OCI-LY3 (cell line): ENCODE data around the gene OSBPL6.
"Not testable (repeated sequence)": the region's sequence is repeated elsewhere in the genome, so short reads cannot be mapped to it uniquely, and the experiment has no call there.

ENCODE experiments used
- H2AFZ ChIP-seq: fragments of 200-600, 300-600 bp; shearing (Covaris generic); 2 replicates; pipeline ENCODE4 v1.6.0; 2014; ENCODE audit warnings: antibody characterized with exemption, low read depth, low read length
- H3K27ac ChIP-seq: fragments of 200-600, 300-600 bp; sonication (generic); 2 replicates; pipeline ENCODE4 v1.5.1; 2014; ENCODE audit warnings: mild to moderate bottlenecking, low read length, moderate library complexity, mixed read lengths
- H3K27me3 ChIP-seq: fragments of 200-600, 300-600 bp; sonication (generic); 2 replicates; pipeline ENCODE4 v1.6.1; 2014; ENCODE audit warnings: low read depth, low read length, mixed read lengths
- H3K36me3 ChIP-seq: fragments of 200-600, 300-600 bp; sonication (generic); replicated peaks from 2 replicates; pipeline ENCODE3; 2014; ENCODE audit warnings: low read depth, low read length, mixed read lengths
- H3K4me1 ChIP-seq: fragments of 300-600, 200-600 bp; sonication (generic); 2 replicates; pipeline ENCODE4 v1.6.1; 2014; ENCODE audit warnings: low read length, mixed read lengths
- H3K4me2 ChIP-seq: fragments of 200-600, 300-600 bp; sonication (generic); 2 replicates; pipeline ENCODE4 v1.6.1; 2014; ENCODE audit warnings: low read length, mixed read lengths
- H3K4me3 ChIP-seq: fragments of 300-600, 200-600 bp; sonication (generic); 2 replicates; pipeline ENCODE4 v1.5.1; 2014; ENCODE audit warnings: antibody characterized with exemption, mild to moderate bottlenecking, low read length, moderate library complexity
- H3K79me2 ChIP-seq: fragments of 300-600, 200-600 bp; shearing (Covaris generic); 2 replicates; pipeline ENCODE4 v1.6.1; 2014; ENCODE audit warnings: mild to moderate bottlenecking, low read length, mixed read lengths
- H3K9ac ChIP-seq: fragments of 300-600, 200-600 bp; shearing (Covaris generic); 2 replicates; pipeline ENCODE4 v1.6.0; 2014; ENCODE audit warnings: mild to moderate bottlenecking, low read length, moderate library complexity
- H3K9me3 ChIP-seq: fragments of 200-600, 300-600 bp; shearing (Covaris generic); 2 replicates; pipeline ENCODE4 v1.6.1; 2014; ENCODE audit warnings: low read length, mixed read lengths; ENCODE audit not compliant: insufficient read depth
- H4K20me1 ChIP-seq: fragments of 200-600, 300-600 bp; sonication (generic); 2 replicates; pipeline ENCODE4 v1.6.1; 2016; ENCODE audit warnings: low read length, mixed read lengths; ENCODE audit not compliant: insufficient read depth
- CTCF ChIP-seq: fragments of 200-600, 300-600 bp; sonication (generic); IDR thresholded peaks from 2 replicates; pipeline ENCODE4 v1.5.1; 2014; ENCODE audit warnings: antibody characterized with exemption, low read length, low read depth
- EZH2phosphoT487 ChIP-seq: fragments of 200-600 bp; shearing (Covaris generic); IDR thresholded peaks from 2 replicates; pipeline ENCODE4 v1.6.1; 2018; ENCODE audit warnings: antibody characterized with exemption, mixed run types, low read depth

OSBPL6 gene

GRCh38 chr2:178193496-178193822, 853 bp upstream of the OSBPL6 start:
- Histone ChIP-seq H3K9ac (peak overlapping the region; percentile 65), H3K79me2 (no peaks in the 10 kb centered on the region), H3K4me2 (peak overlapping the region; percentile 92), H2AFZ (peak overlapping the region; percentile 61), H3K27ac (no peak overlapping the region), H3K27me3 (peaks cover 25% of the 10 kb centered on the region), H3K4me3 (peak overlapping the region; percentile 88), H3K9me3 (no peaks in the 10 kb centered on the region), H3K36me3 (no peaks in the 10 kb centered on the region), H3K4me1 (peaks cover 14% of the 10 kb centered on the region), H4K20me1 (no peaks in the 10 kb centered on the region)
- TF ChIP-seq EZH2phosphoT487 (no peak), CTCF (no peak)

GRCh38 chr2:178194600-178195389, 483 bp downstream of the OSBPL6 start:
- Histone ChIP-seq H2AFZ (peak overlapping the region; percentile 89), H3K4me2 (peak overlapping the region; percentile 92), H3K36me3 (no peaks in the 10 kb centered on the region), H4K20me1 (no peaks in the 10 kb centered on the region), H3K4me3 (peak overlapping the region; percentile 88), H3K27ac (no peak overlapping the region), H3K79me2 (no peaks in the 10 kb centered on the region), H3K4me1 (peaks cover 14% of the 10 kb centered on the region), H3K9ac (peak overlapping the region; percentile 65), H3K9me3 (no peaks in the 10 kb centered on the region), H3K27me3 (peaks cover 25% of the 10 kb centered on the region)
- TF ChIP-seq EZH2phosphoT487 (no peak), CTCF (no peak)

- Histone ChIP-seq H3K27ac (no peak overlapping the region), H4K20me1 (no peaks in the 10 kb centered on the region), H3K4me2 (peak overlapping the region; percentile 92), H3K79me2 (no peaks in the 10 kb centered on the region), H3K4me1 (peaks cover 14% of the 10 kb centered on the region), H3K27me3 (peaks cover 25% of the 10 kb centered on the region), H2AFZ (peak overlapping the region; percentile 89), H3K9me3 (no peaks in the 10 kb centered on the region), H3K36me3 (no peaks in the 10 kb centered on the region), H3K4me3 (peak overlapping the region; percentile 88), H3K9ac (peak overlapping the region; percentile 65)
- TF ChIP-seq CTCF (no peak), EZH2phosphoT487 (no peak)
Observed at GRCh38 chr2:178195390-178196166, 1.3 kb downstream of the OSBPL6 start.

GRCh38 chr2:178197791-178198190, 3.5 kb downstream of the OSBPL6 start:
- no peak overlapping the region for H3K27ac ChIP-seq
- no peak overlapping the region for H3K9ac ChIP-seq
- H4K20me1 ChIP-seq, result no peaks in the 10 kb centered on the region
- no peaks in the 10 kb centered on the region for H3K36me3 ChIP-seq
- H3K4me2 ChIP-seq, result no peak overlapping the region
- H3K79me2 ChIP-seq, result no peaks in the 10 kb centered on the region
- H3K27me3 ChIP-seq, result peaks cover 25% of the 10 kb centered on the region
- peaks cover 9% of the 10 kb centered on the region for H3K4me1 ChIP-seq
- H3K4me3 ChIP-seq, result no peak overlapping the region
- H2AFZ ChIP-seq, result no peak overlapping the region
- TF ChIP-seq CTCF (no peak), EZH2phosphoT487 (no peak)
- no peaks in the 10 kb centered on the region for H3K9me3 ChIP-seq

GRCh38 chr2:178198441-178198840, 4.1 kb downstream of the OSBPL6 start:
- not testable (repeated sequence) for H4K20me1 ChIP-seq, H3K4me3 ChIP-seq, H3K27ac ChIP-seq, H3K79me2 ChIP-seq, H3K36me3 ChIP-seq, H3K9me3 ChIP-seq, H2AFZ ChIP-seq, H3K4me2 ChIP-seq, H3K9ac ChIP-seq
- Histone ChIP-seq H3K27me3 (peaks cover 20% of the 10 kb centered on the region), H3K4me1 (peaks cover 14% of the 10 kb centered on the region)
